SU-DHL-6 (cell line): ENCODE measurements around the gene CCDC167.

Experiments
- CTCF ChIP-seq: fragments of 200-600 bp; sonication (generic); IDR thresholded peaks from one replicate; pipeline ENCODE4 v1.5.1; 2017; ENCODE audit warnings: antibody characterized with exemption, mild to moderate bottlenecking, low read length, moderate library complexity; ENCODE audit not compliant: insufficient read depth, poor library complexity, severe bottlenecking
- EZH2phosphoT487 ChIP-seq: fragments of 200-600 bp; sonication (generic), shearing (Covaris generic); conservative IDR thresholded peaks from 2 replicates; pipeline ENCODE4 v1.6.1; 2018; ENCODE audit warnings: mild to moderate bottlenecking, antibody characterized with exemption, low read length, moderate library complexity, mixed read lengths

GRCh38 chr6:37519461-37519860 is 19.8 kb upstream of the CCDC167 start:
- TF ChIP-seq CTCF (no peak), EZH2phosphoT487 (no peak)
